ENCODE data around the gene C11orf58. TPM values are rescaled to one million over a fixed set of nuclear protein-coding genes. Genes with fewer than 3 reads are reported as not detected.

The C11orf58 gene
- total RNA-seq, 2 donors from 2014 or later, result 70.1 to 72.3 TPM

DNA sequence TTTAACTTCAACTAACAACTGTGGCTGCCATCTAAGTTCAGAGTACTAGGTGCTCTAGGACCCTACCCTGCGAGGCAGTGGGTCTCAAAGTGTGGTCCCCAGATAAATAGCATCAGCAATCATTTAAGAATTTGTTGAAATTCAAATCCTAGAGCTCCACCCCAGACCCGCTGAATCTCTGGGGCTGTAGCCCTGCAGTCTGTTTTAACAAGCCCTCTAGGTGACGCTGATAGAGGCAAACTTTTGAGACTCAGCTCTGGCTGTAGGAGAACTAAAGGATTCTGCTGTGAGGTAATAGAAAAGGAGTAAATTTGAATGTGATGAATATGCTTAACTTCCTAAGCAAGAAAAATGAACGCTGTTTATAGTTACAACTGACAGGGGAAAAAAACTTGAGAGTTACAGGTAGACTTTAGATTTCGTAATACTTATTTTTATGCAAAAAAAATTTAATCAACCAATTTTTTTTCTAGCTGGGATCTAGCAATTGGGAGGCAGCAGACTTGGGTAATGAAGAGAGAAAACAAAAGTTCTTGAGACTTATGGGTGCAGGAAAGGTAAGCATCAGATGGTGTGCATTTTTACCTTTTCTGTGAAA is 5.8 kb downstream of the C11orf58 start:
- Histone ChIP-seq H3K36me3 (no peaks in the 10 kb centered on the region), H3K4me3 (no peak overlapping the region), H3K4me1 (no peaks in the 10 kb centered on the region), H3K27ac (no peak overlapping the region), H3K27me3 (no peaks in the 10 kb centered on the region), H3K9ac (ENCODE audit: low read depth in 2 of 2, low read length in 2 of 2) (no peak overlapping the region), H3K9me3 (no peaks in the 10 kb centered on the region)
- intact Hi-C loops (cut with DNase I), result no loop called here
- TF ChIP-seq, protein P1, sequence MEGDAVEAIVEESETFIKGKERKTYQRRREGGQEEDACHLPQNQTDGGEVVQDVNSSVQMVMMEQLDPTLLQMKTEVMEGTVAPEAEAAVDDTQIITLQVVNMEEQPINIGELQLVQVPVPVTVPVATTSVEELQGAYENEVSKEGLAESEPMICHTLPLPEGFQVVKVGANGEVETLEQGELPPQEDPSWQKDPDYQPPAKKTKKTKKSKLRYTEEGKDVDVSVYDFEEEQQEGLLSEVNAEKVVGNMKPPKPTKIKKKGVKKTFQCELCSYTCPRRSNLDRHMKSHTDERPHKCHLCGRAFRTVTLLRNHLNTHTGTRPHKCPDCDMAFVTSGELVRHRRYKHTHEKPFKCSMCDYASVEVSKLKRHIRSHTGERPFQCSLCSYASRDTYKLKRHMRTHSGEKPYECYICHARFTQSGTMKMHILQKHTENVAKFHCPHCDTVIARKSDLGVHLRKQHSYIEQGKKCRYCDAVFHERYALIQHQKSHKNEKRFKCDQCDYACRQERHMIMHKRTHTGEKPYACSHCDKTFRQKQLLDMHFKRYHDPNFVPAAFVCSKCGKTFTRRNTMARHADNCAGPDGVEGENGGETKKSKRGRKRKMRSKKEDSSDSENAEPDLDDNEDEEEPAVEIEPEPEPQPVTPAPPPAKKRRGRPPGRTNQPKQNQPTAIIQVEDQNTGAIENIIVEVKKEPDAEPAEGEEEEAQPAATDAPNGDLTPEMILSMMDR (IDR thresholded peaks at IDR 0.05), result no peak
- DNase-seq, result no peak

DNA sequence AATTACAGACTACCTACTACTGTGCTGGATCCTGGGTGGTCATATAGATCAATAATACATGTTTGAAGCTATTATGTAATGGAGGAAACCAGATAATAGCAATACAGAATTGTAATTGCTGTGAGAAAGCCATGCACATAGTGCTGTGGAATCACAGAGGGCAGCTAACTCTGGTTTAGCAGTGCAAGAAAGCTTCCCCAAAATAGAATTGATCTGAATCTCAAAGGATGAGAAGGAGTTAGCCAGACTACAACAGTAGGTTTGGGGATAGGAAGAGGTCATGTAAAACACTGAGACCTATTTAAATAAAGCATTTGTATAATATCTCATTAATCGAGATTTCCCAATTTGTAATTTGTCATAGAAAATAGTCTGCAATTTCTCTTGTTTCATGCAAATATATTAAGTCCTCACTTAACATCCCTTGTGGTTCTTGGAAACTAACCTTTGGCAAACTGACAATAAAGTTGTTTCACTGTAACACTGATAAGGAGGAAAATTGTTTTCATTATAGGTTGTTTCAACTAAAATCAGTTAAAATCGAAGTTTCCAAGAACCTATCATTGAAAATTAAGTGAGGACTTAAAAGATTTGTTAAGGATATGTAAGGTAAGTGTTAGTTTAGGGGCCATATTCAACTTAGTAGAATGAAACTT is 7.6 kb downstream of the C11orf58 start:
- Histone ChIP-seq H3K4me3 (no peak overlapping the region), H3K27ac (no peak overlapping the region), H3K9ac (ENCODE audit: low read depth in 2 of 2, low read length in 2 of 2) (no peak overlapping the region), H3K4me1 (no peaks in the 10 kb centered on the region), H3K36me3 (no peaks in the 10 kb centered on the region), H3K27me3 (no peaks in the 10 kb centered on the region), H3K9me3 (no peaks in the 10 kb centered on the region)
- intact Hi-C loops (cut with DNase I), result no loop called here
- TF ChIP-seq, protein P1 (IDR thresholded peaks at IDR 0.05), result no peak
- DNase-seq, result no peak

DNA sequence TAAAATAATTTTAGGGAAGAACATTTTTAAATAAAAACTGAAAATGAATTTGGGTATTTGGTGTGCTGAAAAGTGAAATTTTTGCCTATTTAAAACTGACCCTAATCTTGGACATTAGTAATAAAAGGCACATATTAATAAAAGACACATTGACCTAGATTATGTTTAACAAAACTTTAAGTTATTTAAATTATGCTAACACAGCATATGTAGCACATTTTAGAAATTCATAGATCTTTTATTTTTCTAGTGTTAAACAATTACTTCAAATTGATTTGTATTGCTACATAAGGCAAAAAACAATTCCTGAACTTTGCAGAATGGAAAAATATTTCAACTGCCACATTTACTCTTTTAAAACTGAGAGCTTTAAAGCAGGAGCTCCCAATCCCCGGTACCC is 10.6 kb downstream of the C11orf58 start:
- DNase-seq, result no peak
- Histone ChIP-seq H3K4me3 (no peak overlapping the region), H3K9ac (ENCODE audit: low read depth in 2 of 2, low read length in 2 of 2) (no peak overlapping the region), H3K27me3 (no peaks in the 10 kb centered on the region), H3K27ac (no peak overlapping the region), H3K36me3 (peaks cover 21% of the 10 kb centered on the region), H3K9me3 (no peaks in the 10 kb centered on the region), H3K4me1 (no peaks in the 10 kb centered on the region)
- intact Hi-C loops (cut with DNase I), result no loop called here
- TF ChIP-seq, protein P1 (IDR thresholded peaks at IDR 0.05), result no peak

- no peak overlapping the region for H3K27ac ChIP-seq
- H3K9ac ChIP-seq (ENCODE audit: low read depth in 2 of 2, low read length in 2 of 2), result no peak overlapping the region
- DNase-seq, result no peak
- TF ChIP-seq, protein P1 (IDR thresholded peaks at IDR 0.05), result no peak
- H3K36me3 ChIP-seq, result peaks cover 21% of the 10 kb centered on the region
- no peak overlapping the region for H3K4me3 ChIP-seq
- no peaks in the 10 kb centered on the region for H3K9me3 ChIP-seq
- intact Hi-C loops (cut with DNase I), result no loop called here
- H3K4me1 ChIP-seq, result no peaks in the 10 kb centered on the region
- no peaks in the 10 kb centered on the region for H3K27me3 ChIP-seq
Observed at GRCh38 chr11:16749666-16750065, 11.2 kb downstream of the C11orf58 start.

DNA sequence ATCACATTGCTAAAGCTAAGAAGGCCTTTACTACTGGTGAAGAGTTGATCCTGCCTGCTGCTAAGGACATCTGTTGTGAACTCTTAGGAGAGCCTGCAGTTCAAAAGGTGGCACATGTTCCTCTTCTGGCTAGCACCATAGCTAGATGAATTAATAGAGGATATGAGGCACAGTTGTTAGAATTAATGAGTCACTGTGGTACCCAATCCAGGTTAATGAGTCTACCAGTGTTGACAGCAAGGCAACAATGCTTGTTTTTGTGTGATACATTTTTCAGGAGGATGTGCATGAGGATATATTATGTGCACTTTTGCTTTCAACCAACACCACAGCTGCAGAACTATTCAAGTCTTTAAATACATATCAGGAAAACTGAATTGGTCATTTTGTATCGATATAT is 12.0 kb downstream of the C11orf58 start:
- no peak overlapping the region for H3K27ac ChIP-seq
- no peak for DNase-seq
- no peak overlapping the region for H3K9ac ChIP-seq (ENCODE audit: low read depth in 2 of 2, low read length in 2 of 2)
- no peaks in the 10 kb centered on the region for H3K4me1 ChIP-seq
- intact Hi-C loops (cut with DNase I), result no loop called here
- H3K27me3 ChIP-seq, result no peaks in the 10 kb centered on the region
- TF ChIP-seq, protein P1 (IDR thresholded peaks at IDR 0.05), result no peak
- peaks cover 21% of the 10 kb centered on the region for H3K36me3 ChIP-seq
- no peak overlapping the region for H3K4me3 ChIP-seq
- H3K9me3 ChIP-seq, result no peaks in the 10 kb centered on the region
